ENCODE measurements around the gene CEACAM16. TPM values are rescaled to one million over a fixed set of nuclear protein-coding genes. Genes with fewer than 3 reads are reported as not detected.

The CEACAM16 gene
- total RNA-seq, 4 donors from 2014 or later, result not detected

DNA sequence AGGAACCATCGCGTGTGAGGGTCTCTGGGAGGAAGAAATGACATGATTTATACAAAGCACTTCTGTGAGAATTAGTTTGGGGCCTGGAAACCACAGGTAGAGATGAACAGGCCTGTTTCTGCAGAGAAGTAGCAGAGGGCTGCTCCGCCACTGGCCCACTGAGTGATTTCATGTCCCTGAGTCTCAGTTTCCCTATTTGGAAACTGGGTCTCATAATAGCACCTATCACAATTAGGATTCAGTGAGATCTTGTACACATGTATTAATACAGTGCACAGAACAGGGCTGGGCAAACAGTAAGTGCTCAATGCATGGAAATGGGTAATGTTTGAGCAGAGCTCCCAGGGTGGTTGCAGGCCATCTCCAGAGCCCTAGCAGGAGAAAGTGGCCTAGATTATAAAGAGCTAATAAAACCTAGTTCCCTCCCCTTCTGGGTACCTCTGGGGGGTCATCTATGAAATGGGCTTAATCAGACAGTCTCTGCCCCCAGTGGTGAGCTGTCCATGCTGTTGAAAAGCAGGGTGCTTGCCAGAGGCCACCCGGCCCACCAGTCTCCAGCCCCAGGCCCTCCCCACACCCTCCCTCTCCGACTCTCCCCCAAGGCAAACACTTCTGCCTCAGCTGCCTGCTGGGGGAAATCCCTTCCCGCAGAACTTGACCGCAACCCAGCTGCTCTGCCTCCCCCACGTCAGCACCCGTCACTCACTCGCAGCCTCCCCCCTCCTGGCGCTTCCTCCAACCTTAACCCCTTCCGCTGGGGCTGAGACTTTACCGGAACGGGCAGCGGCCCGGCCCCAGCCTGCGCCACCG, 54.1 kb downstream of the CEACAM16 start:
- TF ChIP-seq CTCF (IDR thresholded peaks at IDR 0.05; ENCODE audit: low read depth), result no peak

DNA sequence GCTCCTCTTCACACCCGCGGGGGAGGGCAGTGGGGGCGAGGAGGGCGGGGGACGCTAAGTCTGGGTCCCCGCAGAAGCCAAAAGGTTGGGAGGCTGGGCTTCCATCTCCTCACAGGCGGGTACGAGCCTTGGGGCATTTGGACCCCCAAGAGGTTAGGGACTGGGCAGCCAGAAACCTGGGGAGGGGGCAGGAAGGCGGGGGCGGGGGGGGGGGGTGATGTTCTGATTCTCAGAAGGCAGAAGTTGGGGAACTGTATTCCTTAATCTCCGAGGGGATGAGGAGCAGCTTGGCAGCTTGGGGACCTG, 54.6 kb downstream of the CEACAM16 start:
- no peak for TF ChIP-seq CTCF (IDR thresholded peaks at IDR 0.05; ENCODE audit: low read depth)

DNA sequence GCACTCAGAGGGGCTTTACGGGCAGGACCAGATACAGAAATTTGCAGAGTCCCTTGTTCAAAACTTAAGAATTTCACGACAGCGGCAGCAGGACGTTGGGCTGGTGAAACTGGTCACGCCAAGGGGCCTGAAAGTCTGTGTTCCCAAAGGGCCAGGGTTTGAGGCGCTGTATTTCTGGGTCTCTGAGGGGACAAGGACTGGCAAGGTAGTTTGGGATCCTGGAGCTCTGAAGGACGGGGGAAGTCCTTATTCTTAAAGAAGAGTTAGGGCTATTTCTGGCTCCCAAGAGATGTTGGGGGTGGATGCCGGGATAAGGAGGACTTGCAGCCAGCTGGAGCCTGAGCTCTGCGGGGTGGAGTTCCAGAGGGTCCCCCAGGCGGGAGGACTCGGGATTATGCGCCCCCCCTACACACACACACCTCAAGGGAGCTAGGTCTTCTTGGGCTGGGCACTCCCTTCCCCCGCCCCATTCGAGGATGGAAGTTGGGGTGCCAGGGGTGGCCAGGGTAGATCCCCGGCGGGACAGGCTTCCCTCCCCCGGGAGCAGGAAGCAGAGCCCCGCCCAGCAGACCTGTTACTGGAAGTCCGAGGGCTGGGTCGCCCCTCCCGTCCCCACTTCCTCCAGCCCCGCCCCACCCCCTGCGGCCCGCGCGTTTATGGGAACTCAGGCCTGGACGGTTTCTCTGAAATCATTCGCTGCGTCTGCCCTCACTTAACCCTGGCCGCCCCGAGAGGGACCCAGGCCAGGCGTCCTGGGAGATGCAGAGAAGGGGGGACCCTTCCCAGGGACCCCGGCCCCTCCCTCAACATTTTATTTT, 55.2 kb downstream of the CEACAM16 start:
- TF ChIP-seq CTCF (IDR thresholded peaks at IDR 0.05; ENCODE audit: low read depth), result no peak

- no peak for TF ChIP-seq CTCF (IDR thresholded peaks at IDR 0.05; ENCODE audit: low read depth)
These were observed 55.8 kb downstream of the CEACAM16 start for GRCh38 chr19:44754750-44755080.

GRCh38 chr19:44755219-44755618, 56.3 kb downstream of the CEACAM16 start:
- TF ChIP-seq CTCF (IDR thresholded peaks at IDR 0.05; ENCODE audit: low read depth), result no peak

GRCh38 chr19:44756089-44756562, 57.2 kb downstream of the CEACAM16 start:
- no peak for TF ChIP-seq CTCF (IDR thresholded peaks at IDR 0.05; ENCODE audit: low read depth)

GRCh38 chr19:44757057-44757734, 58.2 kb downstream of the CEACAM16 start:
- TF ChIP-seq CTCF (IDR thresholded peaks at IDR 0.05; ENCODE audit: low read depth), result no peak

Measured in subcutaneous adipose tissue (tissue), 4 donors.